A549 (cell line): Measurements from ENCODE around the gene UBE3B.

Source experiments
- BHLHE40 ChIP-seq: IDR thresholded peaks from 2 replicates; pipeline ENCODE4 v1.6.1; 2012; ENCODE audit warnings: low read depth, low read length, inconsistent platforms
- POLR2A ChIP-seq: IDR thresholded peaks from 2 replicates; pipeline ENCODE4 v1.6.1; 2012; ENCODE audit warnings: mild to moderate bottlenecking, low read length
- SMC3 ChIP-seq: fragments of >200 bp; sonication (Bioruptor Twin); formaldehyde crosslinking; IDR thresholded peaks from 3 replicates; pipeline ENCODE4 v1.6.1; 2018; ENCODE audit warnings: inconsistent platforms
- TP53 ChIP-seq: fragments of 250-450 bp; sonication (Bioruptor Pico); IDR thresholded peaks from 2 replicates; pipeline ENCODE4 v1.5.0; 2021; ENCODE audit warnings: mild to moderate bottlenecking, moderate library complexity
- TF ChIP-seq, protein P1 (sequence below): fragments of >200 bp; sonication (Bioruptor Twin); formaldehyde crosslinking; IDR thresholded peaks from 3 replicates; pipeline ENCODE4 v1.5.1; 2016

- TF ChIP-seq TP53 (CRISPR knock-in tag), result no peak
- TF ChIP-seq POLR2A, result no peak
- TF ChIP-seq, protein P1, sequence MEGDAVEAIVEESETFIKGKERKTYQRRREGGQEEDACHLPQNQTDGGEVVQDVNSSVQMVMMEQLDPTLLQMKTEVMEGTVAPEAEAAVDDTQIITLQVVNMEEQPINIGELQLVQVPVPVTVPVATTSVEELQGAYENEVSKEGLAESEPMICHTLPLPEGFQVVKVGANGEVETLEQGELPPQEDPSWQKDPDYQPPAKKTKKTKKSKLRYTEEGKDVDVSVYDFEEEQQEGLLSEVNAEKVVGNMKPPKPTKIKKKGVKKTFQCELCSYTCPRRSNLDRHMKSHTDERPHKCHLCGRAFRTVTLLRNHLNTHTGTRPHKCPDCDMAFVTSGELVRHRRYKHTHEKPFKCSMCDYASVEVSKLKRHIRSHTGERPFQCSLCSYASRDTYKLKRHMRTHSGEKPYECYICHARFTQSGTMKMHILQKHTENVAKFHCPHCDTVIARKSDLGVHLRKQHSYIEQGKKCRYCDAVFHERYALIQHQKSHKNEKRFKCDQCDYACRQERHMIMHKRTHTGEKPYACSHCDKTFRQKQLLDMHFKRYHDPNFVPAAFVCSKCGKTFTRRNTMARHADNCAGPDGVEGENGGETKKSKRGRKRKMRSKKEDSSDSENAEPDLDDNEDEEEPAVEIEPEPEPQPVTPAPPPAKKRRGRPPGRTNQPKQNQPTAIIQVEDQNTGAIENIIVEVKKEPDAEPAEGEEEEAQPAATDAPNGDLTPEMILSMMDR, result no peak
- no peak for TF ChIP-seq BHLHE40
- TF ChIP-seq SMC3, result no peak
Measured at GRCh38 chr12:109547286-109547685, 69.9 kb downstream of the UBE3B start.
